Central memory CD8-positive, alpha-beta T cell (primary cell): Measurements from ENCODE around the gene DHX35.

Source experiments
- ATAC-seq: fragments of 150-1000 bp; cut with Tn5 transposase; replicated peaks from 2 replicates; pipeline ENCODE4 v1.10.0; 2022; ENCODE audit warnings: mild to moderate bottlenecking, moderate FRiP score, moderate number of reproducible peaks; ENCODE audit not compliant: poor library complexity, severe bottlenecking; ENCODE audit errors: extremely low read depth
- DNase-seq, 2 donors: peaks; one replicate each; pipeline ENCODE4 v3.0.0; 2021; ENCODE audit warnings: low spot score in 2 of 2
- H3K27ac Mint-ChIP-seq: one replicate; pipeline ENCODE4 v1.8.0; 2022; ENCODE audit warnings: low read depth, mild to moderate bottlenecking, moderate library complexity, mixed read lengths
- H3K27me3 Mint-ChIP-seq: one replicate; pipeline ENCODE4 v1.8.0; 2022; ENCODE audit warnings: mixed read lengths
- H3K36me3 Mint-ChIP-seq: one replicate; pipeline ENCODE4 v1.8.0; 2022; ENCODE audit warnings: mild to moderate bottlenecking, moderate library complexity, mixed read lengths; ENCODE audit not compliant: insufficient read depth
- H3K4me1 Mint-ChIP-seq: one replicate; pipeline ENCODE4 v1.8.0; 2022; ENCODE audit warnings: mixed read lengths
- H3K4me3 Mint-ChIP-seq: one replicate; pipeline ENCODE4 v1.8.0; 2022; ENCODE audit warnings: mild to moderate bottlenecking, moderate library complexity, mixed read lengths
- H3K9me3 Mint-ChIP-seq: one replicate; pipeline ENCODE4 v1.8.0; 2022; ENCODE audit warnings: mixed read lengths

DHX35 gene

GRCh38 chr20:39042279-39043150 is 80.4 kb downstream of the DHX35 start:
- no peaks in the 10 kb centered on the region for H3K27me3 Mint-ChIP-seq
- H3K27ac Mint-ChIP-seq: no peak overlapping the region
- H3K36me3 Mint-ChIP-seq: peaks cover 14% of the 10 kb centered on the region
- no peaks in the 10 kb centered on the region for H3K9me3 Mint-ChIP-seq
- ATAC-seq (no peak), DNase-seq (no peak)
- no peak overlapping the region for H3K4me3 Mint-ChIP-seq
- no peaks in the 10 kb centered on the region for H3K4me1 Mint-ChIP-seq

DNA sequence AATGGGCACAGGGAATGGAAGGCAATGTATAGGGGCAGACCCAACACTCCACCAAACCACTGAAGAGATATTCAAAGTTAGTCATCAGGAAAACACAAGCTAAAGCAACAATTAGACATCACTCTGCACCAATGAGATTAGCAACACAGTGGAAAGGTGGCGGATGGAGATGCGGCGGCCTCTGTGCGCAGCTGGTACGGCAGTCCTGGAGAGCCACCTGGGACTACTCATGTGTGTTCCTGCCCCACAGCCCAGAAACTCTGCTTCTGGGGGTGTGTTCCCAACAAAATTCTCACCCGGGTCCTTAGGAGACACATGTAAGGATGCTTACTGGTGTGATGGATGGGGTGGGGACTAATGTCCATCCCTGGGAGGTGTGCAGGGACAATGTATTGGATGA is 82.4 kb downstream of the DHX35 start:
- H3K27me3 Mint-ChIP-seq: no peaks in the 10 kb centered on the region
- no peaks in the 10 kb centered on the region for H3K9me3 Mint-ChIP-seq
- DNase-seq (no peak), ATAC-seq (no peak)
- H3K36me3 Mint-ChIP-seq: peaks cover 10% of the 10 kb centered on the region
- H3K4me3 Mint-ChIP-seq: no peak overlapping the region
- H3K27ac Mint-ChIP-seq: no peak overlapping the region
- H3K4me1 Mint-ChIP-seq: peaks cover 6% of the 10 kb centered on the region

GRCh38 chr20:39045676-39046075 is 83.5 kb downstream of the DHX35 start:
- H3K4me1 Mint-ChIP-seq: peaks cover 11% of the 10 kb centered on the region
- no peak for ATAC-seq
- no peaks in the 10 kb centered on the region for H3K27me3 Mint-ChIP-seq
- H3K4me3 Mint-ChIP-seq: no peak overlapping the region
- no peak overlapping the region for H3K27ac Mint-ChIP-seq
- H3K9me3 Mint-ChIP-seq: no peaks in the 10 kb centered on the region
- DNase-seq: no peak
- H3K36me3 Mint-ChIP-seq: peaks cover 10% of the 10 kb centered on the region

- DNase-seq (no peak), ATAC-seq (no peak)
- H3K9me3 Mint-ChIP-seq: no peaks in the 10 kb centered on the region
- H3K4me1 Mint-ChIP-seq: peaks cover 11% of the 10 kb centered on the region
- H3K27me3 Mint-ChIP-seq: no peaks in the 10 kb centered on the region
- H3K4me3 Mint-ChIP-seq: no peak overlapping the region
- no peak overlapping the region for H3K27ac Mint-ChIP-seq
- H3K36me3 Mint-ChIP-seq: peaks cover 5% of the 10 kb centered on the region
These were observed 85.4 kb downstream of the DHX35 start for GRCh38 chr20:39047417-39047985.

- H3K36me3 Mint-ChIP-seq: peaks cover 3% of the 10 kb centered on the region
These were observed 86.0 kb downstream of the DHX35 start for GRCh38 chr20:39048000-39048696.

DNA sequence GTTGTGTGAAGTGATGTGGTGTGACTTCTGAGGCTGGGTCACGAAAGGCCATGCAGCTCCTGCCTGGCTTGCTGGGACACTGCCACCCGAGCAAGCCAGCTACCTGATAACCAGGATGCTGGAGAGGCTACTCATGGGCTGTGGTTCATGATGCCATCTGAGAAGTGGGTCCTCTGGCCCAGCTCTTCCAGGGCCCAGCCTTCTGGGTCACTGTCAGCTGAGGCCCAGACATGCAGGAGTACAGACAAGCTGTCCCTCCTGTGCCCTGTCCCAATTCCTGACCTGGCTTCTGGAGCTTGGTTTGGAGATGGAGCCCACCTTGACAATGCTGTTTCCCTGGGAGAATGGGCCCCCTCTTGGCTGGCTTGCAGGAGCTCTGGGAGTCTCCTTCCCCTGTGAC is 87.0 kb downstream of the DHX35 start:
- H3K36me3 Mint-ChIP-seq: peaks cover 1% of the 10 kb centered on the region
- no peaks in the 10 kb centered on the region for H3K9me3 Mint-ChIP-seq
- no peaks in the 10 kb centered on the region for H3K27me3 Mint-ChIP-seq
- H3K4me3 Mint-ChIP-seq: peak overlapping the region; percentile 88
- ATAC-seq (no peak), DNase-seq (no peak)
- H3K27ac Mint-ChIP-seq: peak overlapping the region; percentile 29
- peaks cover 11% of the 10 kb centered on the region for H3K4me1 Mint-ChIP-seq

More at GRCh38 chr20:39048000-39048696, 86.0 kb downstream of the DHX35 start:
- H3K9me3 Mint-ChIP-seq: no peaks in the 10 kb centered on the region
- no peak overlapping the region for H3K4me3 Mint-ChIP-seq
- peak; percentile 56 for ATAC-seq
- H3K27me3 Mint-ChIP-seq: no peaks in the 10 kb centered on the region
- no peak overlapping the region for H3K27ac Mint-ChIP-seq
- DNase-seq: peak; percentile 36 to 59
- peaks cover 11% of the 10 kb centered on the region for H3K4me1 Mint-ChIP-seq

GRCh38 chr20:39049684-39050554 is 87.8 kb downstream of the DHX35 start:
- H3K9me3 Mint-ChIP-seq: no peaks in the 10 kb centered on the region
- H3K4me1 Mint-ChIP-seq: peaks cover 11% of the 10 kb centered on the region
- ATAC-seq (peak; percentile 84), DNase-seq (peak; percentile 60 to 71)
- peak overlapping the region; percentile 29 for H3K27ac Mint-ChIP-seq
- peak overlapping the region; percentile 88 for H3K4me3 Mint-ChIP-seq
- H3K27me3 Mint-ChIP-seq: no peaks in the 10 kb centered on the region
- no peaks in the 10 kb centered on the region for H3K36me3 Mint-ChIP-seq

GRCh38 chr20:39050555-39050902 is 88.4 kb downstream of the DHX35 start:
- Mint-ChIP-seq H3K27me3 (peaks cover under 1% of the 10 kb centered on the region), H3K4me3 (peak overlapping the region; percentile 88), H3K27ac (no peak overlapping the region), H3K4me1 (peaks cover 11% of the 10 kb centered on the region), H3K36me3 (no peaks in the 10 kb centered on the region), H3K9me3 (no peaks in the 10 kb centered on the region)
- DNase-seq (no peak), ATAC-seq (no peak)

DNA sequence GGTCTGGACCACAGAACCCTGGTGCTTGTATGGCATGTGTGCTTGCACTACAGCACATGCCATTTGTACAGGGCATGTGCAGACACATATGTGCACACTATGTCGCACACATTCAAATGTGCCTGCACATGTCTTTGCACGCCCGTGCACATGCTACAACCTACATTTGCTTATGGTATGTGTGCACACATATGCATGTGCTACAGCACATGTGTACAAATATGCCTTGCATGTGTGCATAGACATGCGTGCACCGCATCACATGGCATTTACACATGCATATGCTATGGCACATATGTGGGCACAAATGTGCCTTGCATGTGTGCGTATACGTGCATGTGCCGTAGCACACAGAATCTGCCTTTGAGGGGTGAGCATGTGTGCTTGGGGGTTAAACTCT is 90.5 kb downstream of the DHX35 start:
- DNase-seq: no peak
- Mint-ChIP-seq H3K27me3 (peaks cover 14% of the 10 kb centered on the region), H3K4me3 (no peak overlapping the region), H3K36me3 (no peaks in the 10 kb centered on the region), H3K4me1 (peaks cover 11% of the 10 kb centered on the region), H3K9me3 (no peaks in the 10 kb centered on the region), H3K27ac (no peak overlapping the region)
- no peak for ATAC-seq

DNA sequence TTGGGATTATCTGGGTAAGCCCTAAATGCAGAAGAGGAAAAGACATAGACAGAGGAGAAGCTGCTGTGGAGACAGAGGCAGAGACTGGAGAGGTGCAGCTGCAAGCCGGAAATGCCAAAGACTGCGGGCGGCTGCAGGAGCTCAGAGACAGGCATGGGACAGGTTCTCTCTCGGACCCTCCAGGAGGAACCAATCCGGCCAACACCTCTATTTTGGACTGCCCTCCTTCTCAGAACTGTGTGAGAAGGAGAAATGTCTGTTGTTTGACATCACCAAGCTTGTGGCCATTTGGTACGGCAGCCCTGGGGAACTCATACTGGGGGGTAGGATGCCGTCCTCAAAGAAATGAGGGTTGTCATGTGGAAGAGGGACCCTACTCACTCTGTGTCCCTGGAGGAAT is 95.0 kb downstream of the DHX35 start:
- ATAC-seq (no peak), DNase-seq (no peak)

DNA sequence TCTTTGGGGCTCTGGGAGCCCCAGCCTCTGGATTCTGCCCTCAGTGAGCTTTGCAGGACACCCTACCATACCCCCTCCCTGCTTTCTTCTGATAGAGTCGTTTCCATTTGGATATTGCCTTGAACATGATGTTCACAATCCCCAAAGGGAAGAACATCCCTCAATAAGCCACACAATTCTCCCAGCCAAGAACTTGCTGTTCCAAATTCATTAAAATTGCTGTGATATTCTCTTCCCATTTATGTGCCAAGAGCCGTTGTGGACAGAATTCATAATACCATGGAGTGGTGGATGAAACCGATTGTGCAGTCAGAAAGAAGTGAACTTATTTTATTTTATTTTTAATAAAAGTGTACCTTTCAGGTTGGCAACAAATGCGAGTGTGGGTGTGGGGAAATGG is 95.8 kb downstream of the DHX35 start:
- Mint-ChIP-seq H3K27ac (no peak overlapping the region), H3K4me3 (no peak overlapping the region)

More for the DNA sequence above, 95.0 kb downstream of the DHX35 start:
- Mint-ChIP-seq H3K27me3 (peaks cover 39% of the 10 kb centered on the region), H3K27ac (no peak overlapping the region), H3K9me3 (no peaks in the 10 kb centered on the region), H3K4me3 (no peak overlapping the region), H3K4me1 (no peaks in the 10 kb centered on the region), H3K36me3 (no peaks in the 10 kb centered on the region)

DNA sequence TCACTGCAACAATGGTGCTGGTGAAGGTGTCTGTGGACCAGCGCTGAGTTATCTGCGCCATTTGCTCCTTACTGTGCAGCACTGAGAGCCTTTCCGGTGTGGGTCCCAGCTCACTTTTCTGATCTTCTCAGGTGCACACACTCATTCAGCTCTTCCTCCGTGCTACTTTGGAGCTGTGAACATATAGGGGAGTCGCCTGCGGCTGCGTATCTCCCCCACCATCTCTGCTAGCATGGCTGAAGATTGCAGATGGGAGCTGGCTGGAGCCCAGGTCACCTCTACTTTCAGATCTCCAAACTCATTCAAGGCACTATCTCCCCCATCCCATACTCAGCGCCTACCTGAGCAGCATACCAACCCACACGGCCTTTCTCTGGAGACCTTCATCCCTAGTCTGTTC is 96.9 kb downstream of the DHX35 start:
- Mint-ChIP-seq H3K27me3 (peaks cover 39% of the 10 kb centered on the region), H3K36me3 (peaks cover 2% of the 10 kb centered on the region), H3K27ac (no peak overlapping the region), H3K4me1 (no peaks in the 10 kb centered on the region), H3K4me3 (no peak overlapping the region), H3K9me3 (no peaks in the 10 kb centered on the region)
- no peak for DNase-seq
- ATAC-seq: no peak

More for the DNA sequence above, 95.8 kb downstream of the DHX35 start:
- H3K36me3 Mint-ChIP-seq: no peaks in the 10 kb centered on the region
- peaks cover 39% of the 10 kb centered on the region for H3K27me3 Mint-ChIP-seq
- H3K9me3 Mint-ChIP-seq: no peaks in the 10 kb centered on the region
- ATAC-seq (no peak), DNase-seq (no peak)
- H3K4me1 Mint-ChIP-seq: no peaks in the 10 kb centered on the region
